HG02642 (cell line): Measurements from ENCODE around the gene GHRL.
A peak's percentile ranks its signal among the peaks of the same experiment; 100 is the strongest.

Experiments used
- ATAC-seq: cut with Tn5 transposase; IDR thresholded peaks from one replicate; pipeline ENCODE4 v1.9.1; 2021; ENCODE audit warnings: mild to moderate bottlenecking; ENCODE audit not compliant: unreplicated experiment, poor library complexity

GHRL gene

DNA sequence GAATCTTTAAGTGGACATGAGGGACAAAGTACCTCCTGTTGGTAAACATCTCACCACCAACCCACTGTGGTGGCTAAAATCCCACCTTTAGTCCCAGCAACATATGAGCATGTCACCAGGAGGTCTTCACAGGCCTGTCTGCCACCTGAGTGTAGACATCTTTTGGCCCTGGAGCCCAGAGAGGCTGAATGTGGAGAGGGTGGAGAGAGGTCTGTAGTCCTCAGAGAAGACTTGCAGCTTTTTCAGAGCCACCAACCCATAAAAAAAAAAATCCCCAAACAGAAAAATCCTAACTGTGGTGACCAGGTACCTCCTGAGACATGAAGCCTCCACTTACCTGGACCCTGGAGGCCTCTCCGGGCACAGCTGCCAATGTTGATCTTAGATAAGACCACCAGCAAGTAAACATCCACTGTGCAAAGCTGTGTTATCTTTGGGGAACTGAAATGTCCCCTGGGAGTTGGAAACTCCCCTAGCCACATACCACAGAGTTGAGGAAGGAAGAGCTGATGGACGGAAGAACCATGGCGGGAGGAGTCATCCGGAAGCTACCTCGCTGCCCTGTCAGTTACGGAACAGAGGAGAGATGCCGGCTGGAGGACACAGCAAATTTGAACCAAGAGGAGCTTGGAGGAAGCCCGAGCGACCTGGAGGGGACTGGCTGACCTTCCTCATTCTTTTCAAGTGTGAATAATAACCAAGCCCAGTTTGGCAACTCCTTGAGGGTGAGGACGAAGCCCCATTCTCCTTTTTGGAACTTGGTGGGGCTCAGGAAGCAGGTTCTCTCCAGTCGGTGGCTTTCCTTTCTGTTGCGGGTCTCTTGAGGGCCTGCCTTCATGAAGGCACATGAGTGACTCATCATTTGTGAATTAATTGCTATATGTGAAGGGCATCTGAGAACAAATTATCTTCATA, at the start of gene GHRL:
GHRL (minus strand) TSS at position 443 of the 915 bp plus-strand sequence. CDS start 2,767 bp downstream, outside the sequence.
- ATAC-seq: peak; percentile 78

- no peak for ATAC-seq
Measured at GRCh38 chr3:10341901-10342398, 49.2 kb upstream of the GHRL start.

- ATAC-seq: no peak
Measured at GRCh38 chr3:10340476-10340875, 47.7 kb upstream of the GHRL start.

GRCh38 chr3:10340046-10340445, 47.3 kb upstream of the GHRL start:
- ATAC-seq: no peak

DNA sequence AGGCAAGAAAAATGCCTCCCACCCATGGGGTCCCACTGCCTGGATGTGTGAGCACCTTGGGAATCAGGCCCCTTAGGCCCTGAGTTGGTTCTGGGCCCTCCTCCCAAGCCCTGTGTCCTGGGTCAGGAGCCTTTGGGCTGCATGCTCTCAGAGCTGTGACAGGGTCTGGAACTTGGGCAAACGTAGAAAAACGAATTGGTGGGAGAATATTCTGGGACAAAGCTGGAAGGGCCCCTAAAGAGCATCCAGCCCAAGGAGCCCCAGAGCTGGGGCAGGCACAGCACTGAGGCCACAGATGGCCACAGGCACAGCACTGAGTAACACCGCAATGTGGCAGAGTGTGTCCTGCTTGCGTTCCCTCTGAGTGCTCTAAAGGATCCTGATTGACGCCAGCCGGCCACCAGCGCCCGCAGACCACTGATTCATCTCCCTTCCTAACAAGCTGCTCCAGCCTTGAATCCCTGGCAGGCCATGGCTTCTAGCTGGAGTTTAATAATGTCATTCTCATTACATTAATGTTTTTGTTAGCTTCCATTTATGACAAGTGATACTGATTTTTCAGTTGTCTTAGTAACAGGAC, 46.7 kb upstream of the GHRL start:
- ATAC-seq: no peak

DNA sequence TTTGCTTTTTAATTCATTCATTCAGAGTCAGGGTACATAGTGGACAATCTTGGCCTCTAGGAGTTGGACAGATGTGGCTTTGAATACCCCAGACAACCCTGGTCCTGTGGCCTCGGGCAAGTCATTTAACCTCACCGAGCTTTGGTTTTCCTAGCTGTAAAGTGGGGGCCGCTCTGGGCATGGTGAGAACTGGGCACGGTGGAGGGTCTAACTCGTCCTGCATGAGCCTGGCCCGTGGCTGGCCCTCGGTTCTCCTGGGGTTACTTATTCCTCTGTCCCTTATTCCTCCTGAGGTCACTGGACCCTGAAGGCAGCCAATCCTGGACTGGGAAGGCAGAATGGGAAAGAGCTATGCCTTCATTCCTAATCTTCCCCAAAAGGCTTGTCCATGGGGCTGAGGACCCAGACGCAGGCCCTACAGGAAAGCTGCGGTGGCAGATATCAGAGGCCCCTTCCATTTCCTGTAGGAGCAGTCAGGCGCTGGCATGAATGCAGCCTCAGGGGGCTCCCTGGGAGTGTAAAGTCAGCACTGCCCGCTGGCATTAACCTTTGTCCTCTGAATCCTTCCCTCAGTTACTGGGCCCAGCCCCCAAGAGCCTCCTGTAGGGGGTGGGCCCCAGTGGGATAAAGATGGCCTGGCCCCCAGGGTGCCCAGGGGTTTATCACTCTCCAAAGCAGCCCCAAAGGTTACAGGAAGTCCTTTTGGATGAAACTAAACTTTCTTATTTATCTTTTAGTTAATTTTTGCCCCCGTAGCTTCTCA, 46.0 kb upstream of the GHRL start:
- ATAC-seq: no peak

DNA sequence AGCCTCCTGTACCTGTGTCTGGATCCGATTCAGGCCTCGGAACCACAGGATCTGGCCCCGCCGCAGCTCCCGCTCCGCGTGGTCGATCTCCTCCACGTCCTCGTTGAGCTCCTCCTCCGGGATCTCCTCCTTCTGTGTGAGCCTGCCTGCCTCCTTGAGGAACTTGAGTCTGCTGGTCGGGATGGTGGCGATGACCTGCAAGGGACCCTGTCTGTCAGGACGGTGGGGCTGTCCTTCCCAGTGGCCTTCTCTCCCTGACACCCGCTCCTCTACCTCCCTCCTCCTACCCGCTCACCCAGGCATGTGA, 45.4 kb upstream of the GHRL start:
- ATAC-seq: no peak

DNA sequence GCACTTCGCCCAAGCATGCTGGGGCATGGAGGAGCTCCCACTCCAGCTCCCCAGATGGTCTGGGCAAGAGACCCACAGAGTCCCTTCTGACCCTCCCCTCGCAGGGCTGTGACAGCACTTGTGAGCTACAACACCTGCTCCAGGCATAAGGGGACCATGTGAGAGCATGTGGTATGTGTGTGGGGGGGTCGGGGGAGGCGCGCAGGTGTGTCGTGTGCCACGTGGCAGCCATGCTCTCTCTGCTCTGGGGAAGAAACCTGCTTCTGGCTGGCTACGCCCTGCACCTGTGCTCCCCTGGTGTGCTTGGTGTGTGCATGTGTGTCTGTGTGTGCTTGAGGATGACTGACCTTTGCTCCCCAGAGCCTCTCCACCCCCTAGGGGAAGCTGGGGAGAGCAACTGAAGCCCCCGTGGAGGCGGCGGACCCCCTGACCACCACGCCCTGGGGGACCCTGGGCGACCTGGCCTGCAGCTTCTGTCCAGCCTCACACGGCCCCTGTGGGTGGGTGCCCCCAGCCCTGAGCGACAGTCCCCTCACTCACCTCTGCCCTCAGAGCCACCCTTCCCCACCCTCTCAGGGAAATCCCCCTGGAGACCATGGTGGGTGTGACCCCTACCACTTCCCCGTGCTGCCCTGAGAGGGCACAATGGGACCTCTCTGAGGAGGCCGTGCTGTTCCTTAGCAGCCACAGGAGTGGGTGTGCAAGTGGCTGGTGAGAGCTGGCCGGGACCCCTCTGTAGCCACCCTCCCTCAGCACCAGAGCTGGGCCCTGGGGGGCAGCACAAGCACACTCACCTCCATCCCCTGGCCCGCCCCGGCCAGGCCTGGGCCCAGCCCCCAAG, 44.8 kb upstream of the GHRL start:
- ATAC-seq: no peak

GRCh38 chr3:10336761-10337160, 44.0 kb upstream of the GHRL start:
- ATAC-seq: no peak

DNA sequence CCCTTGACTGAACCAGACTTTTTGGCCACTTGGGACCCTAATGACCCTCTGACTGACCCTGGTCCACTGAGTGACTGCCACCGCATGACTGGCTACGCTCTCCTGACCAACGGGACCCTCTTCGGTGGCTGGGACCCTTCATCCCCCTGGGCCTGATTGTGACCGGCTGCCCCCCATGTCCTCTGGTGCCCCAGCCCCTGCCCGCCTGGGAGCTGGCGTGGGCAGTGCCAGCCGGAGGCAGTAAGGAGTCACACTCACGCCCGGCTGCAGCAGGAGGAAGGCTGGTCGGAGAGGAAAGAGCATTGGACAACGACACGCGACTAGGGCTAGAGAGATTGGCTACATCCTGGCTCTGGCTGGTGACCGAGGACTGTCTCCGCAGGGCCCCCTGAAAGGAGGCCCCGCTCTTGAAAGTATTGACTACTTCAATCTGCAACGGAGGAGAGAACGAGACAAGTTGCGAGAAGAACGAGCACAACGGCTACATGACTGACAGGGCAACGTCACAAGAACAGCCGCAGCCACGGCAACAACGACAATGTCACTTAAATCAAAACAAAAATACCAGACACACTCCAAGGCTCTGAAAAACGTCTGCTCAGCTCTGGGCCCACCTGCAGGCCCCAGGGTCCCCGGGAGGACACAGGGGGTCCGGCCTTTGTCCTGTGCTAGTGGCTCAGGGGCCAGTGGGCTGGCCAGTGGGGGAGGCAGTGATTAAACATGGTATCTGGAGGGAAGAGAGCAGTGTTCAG, 43.3 kb upstream of the GHRL start:
- ATAC-seq: no peak

- no peak for ATAC-seq
Measured at GRCh38 chr3:10335190-10335738, 42.5 kb upstream of the GHRL start.

- ATAC-seq: no peak
Measured at GRCh38 chr3:10334459-10334858, 41.7 kb upstream of the GHRL start.

DNA sequence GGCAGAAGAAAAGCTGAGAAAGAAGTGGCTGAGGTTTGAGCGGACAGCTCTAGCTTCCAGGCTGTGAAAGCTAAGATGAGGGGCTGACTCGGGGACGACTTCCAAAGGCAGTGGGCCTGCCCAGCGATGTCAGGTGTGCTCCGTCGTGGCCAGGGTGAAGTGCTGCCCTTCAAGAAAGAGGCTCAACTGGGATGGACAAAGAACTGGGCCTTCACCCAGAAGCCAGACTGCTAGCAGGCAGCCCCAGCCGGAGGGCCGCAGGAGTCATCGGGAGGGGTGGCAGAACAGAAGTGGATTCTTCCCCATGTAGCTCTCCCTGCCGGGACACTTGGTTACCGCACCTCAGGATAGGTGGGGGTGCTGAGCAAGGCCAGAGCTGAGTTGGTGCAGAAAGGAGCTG, 41.3 kb upstream of the GHRL start:
- ATAC-seq: no peak

- ATAC-seq: no peak
Measured at GRCh38 chr3:10333349-10333650, 40.6 kb upstream of the GHRL start.

GRCh38 chr3:10332481-10333348, 40.0 kb upstream of the GHRL start:
- ATAC-seq: no peak

GRCh38 chr3:10331320-10331719, 38.6 kb upstream of the GHRL start:
- ATAC-seq: no peak

DNA sequence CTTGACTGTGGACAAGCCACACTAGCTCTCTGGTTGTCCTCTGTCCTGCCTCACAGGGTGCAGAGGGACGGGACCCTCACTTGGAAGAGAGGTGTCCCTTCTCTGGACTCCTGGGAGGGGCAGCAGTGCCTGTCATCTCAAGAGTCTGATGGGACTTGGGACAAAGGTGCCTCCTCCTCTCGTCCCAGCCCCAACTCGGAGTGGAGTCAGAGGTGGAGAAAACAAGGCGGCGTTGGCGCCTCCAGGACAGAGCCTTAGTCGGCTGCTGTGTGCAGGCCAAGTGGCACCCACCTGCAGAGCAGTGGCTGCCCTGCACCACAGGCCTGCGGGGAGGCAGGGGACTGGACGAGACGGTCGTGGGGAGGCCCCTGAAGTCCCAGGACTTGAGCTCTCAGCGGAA, 37.6 kb upstream of the GHRL start:
- ATAC-seq: no peak

DNA sequence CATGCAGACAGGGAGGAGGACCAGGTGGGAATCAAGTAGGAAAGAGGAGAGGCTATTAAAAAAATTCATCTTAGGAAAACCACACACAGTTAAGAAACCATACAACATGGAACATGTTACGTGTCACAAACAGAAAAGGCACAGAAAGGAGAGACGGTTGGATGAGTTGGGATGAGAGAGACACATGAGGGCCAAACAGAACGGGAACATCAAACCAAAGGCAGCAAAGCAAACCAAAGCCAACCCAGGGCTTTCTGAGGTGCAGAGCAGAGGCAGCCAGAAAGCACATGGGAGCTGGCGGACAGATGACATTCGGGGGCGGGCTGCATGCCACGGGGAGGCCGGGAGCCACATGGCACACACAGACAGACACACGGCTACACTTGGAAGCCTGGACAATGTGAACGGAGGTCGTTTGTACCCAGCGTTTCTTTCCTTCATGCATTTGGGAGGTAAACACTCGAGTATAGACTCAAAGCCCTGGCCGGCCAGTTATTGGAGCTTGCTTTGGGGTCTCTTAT, 36.8 kb upstream of the GHRL start:
- ATAC-seq: no peak
